Measurements from ENCODE around the gene GNA14. TPM values are rescaled to one million over a fixed set of nuclear protein-coding genes. Genes with fewer than 3 reads are reported as not detected.

The GNA14 gene
- polyA plus RNA-seq, 3 donors = 0.04 TPM; not detected in 2

- Histone ChIP-seq H3K9me3 (replicated peaks in 1 of 2; ENCODE audit: control insufficient read depth in 1 of 2, insufficient read depth in 1 of 2, low read length in 2 of 2) (no peaks in the 10 kb centered on the region), H3K4me1 (ENCODE audit: control insufficient read depth in 1 of 2, insufficient read depth in 2 of 2, low read length in 2 of 2) (no peaks in the 10 kb centered on the region), H3K27ac (ENCODE audit: low read depth in 1 of 2, low read length in 2 of 2) (no peak overlapping the region), H3K27me3 (ENCODE audit: control insufficient read depth in 2 of 2, insufficient read depth in 2 of 2, low read length in 2 of 2) (no peaks in the 10 kb centered on the region), H3K36me3 (replicated peaks in 1 of 2; ENCODE audit: control insufficient read depth in 1 of 2, insufficient read depth in 2 of 2, low read length in 2 of 2) (no peaks in the 10 kb centered on the region), H3K79me2 (ENCODE audit: insufficient read depth, low read length) (no peaks in the 10 kb centered on the region), H2AFZ (ENCODE audit: insufficient read depth, low read depth, low read length, poor library complexity, severe bottlenecking) (no peak overlapping the region), H3K9ac (ENCODE audit: insufficient read depth, low read length, poor library complexity, severe bottlenecking) (no peak overlapping the region), H3K4me2 (replicated peaks; ENCODE audit: extremely low read depth, low read length, poor library complexity, severe bottlenecking) (no peak overlapping the region), H3K4me3 (replicated peaks in 1 of 3; ENCODE audit: low read depth in 2 of 3, low read length in 3 of 3) (no peak overlapping the region), H4K20me1 (ENCODE audit: insufficient read depth, low read length) (no peaks in the 10 kb centered on the region)
- Mint-ChIP-seq H3K4me1 (no peaks in the 10 kb centered on the region), H3K36me3 (no peaks in the 10 kb centered on the region), H3K27ac (no peak overlapping the region), H3K27me3 (ENCODE audit: low read depth in 3 of 3) (peaks cover 0 to 4% (median 1%) of the 10 kb centered on the region in 3 donors), H3K9me3 (peaks cover 0 to 3% (median 0%) of the 10 kb centered on the region in 7 donors), H3K4me3 (no peak overlapping the region)
- WGBS (ENCODE audit: insufficient coverage) = no CpG with 5 or more reads among the region's 2 CpGs
- TF ChIP-seq, protein P1, sequence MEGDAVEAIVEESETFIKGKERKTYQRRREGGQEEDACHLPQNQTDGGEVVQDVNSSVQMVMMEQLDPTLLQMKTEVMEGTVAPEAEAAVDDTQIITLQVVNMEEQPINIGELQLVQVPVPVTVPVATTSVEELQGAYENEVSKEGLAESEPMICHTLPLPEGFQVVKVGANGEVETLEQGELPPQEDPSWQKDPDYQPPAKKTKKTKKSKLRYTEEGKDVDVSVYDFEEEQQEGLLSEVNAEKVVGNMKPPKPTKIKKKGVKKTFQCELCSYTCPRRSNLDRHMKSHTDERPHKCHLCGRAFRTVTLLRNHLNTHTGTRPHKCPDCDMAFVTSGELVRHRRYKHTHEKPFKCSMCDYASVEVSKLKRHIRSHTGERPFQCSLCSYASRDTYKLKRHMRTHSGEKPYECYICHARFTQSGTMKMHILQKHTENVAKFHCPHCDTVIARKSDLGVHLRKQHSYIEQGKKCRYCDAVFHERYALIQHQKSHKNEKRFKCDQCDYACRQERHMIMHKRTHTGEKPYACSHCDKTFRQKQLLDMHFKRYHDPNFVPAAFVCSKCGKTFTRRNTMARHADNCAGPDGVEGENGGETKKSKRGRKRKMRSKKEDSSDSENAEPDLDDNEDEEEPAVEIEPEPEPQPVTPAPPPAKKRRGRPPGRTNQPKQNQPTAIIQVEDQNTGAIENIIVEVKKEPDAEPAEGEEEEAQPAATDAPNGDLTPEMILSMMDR (IDR thresholded peaks at IDR 0.05) = no peak
- intact Hi-C loops (cut with micrococcal nuclease) = no loop called here
- no peak for DNase-seq
These were observed 41.6 kb downstream of the GNA14 start for GRCh38 chr9:77606526-77606925.

DNA sequence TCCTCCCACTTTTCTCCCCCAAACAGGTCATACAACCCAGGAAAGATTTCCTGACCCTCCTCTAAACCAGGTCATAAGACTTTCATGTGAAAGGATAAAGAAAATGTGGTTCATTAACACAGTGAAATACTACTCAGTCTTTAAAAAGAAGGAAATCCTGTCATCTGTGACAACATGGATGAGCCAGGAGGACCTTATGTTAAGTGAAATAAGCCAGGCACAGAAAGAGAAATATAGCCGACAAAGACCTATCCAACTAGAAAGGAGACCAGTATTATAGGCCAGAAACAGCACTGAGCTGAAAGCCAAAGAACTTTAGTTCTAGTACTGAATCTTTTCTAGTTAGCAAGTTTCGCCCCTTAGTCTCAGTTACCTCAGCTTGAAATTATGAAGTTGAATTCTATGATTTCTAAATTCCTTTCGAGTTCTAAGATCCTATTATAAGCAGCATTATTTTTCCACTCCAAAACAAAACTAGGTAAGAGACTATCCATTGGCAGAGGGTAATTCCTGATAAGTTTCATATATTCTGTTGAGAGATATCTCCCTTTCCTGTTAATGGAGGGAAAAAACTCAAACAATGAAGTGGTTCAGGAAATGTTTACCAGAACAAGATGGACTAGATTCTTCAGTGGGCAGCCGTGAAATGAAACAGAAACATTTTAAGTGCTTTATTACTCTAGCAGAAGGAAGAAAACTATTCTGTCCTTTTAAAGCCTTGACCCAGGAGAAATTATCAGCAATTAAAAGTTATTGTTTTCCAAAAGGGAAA, 42.5 kb downstream of the GNA14 start:
- no peaks in the 10 kb centered on the region for H3K4me1 ChIP-seq (ENCODE audit: control insufficient read depth in 1 of 2, insufficient read depth in 2 of 2, low read length in 2 of 2)
- no peaks in the 10 kb centered on the region for H3K4me1 Mint-ChIP-seq
- no peaks in the 10 kb centered on the region for H3K36me3 ChIP-seq (replicated peaks in 1 of 2; ENCODE audit: control insufficient read depth in 1 of 2, insufficient read depth in 2 of 2, low read length in 2 of 2)
- TF ChIP-seq, protein P1 (IDR thresholded peaks at IDR 0.05) = no peak
- H3K36me3 Mint-ChIP-seq = no peaks in the 10 kb centered on the region
- H4K20me1 ChIP-seq (ENCODE audit: insufficient read depth, low read length) = no peaks in the 10 kb centered on the region
- H3K79me2 ChIP-seq (ENCODE audit: insufficient read depth, low read length) = no peaks in the 10 kb centered on the region
- peak overlapping the region in 1 of 7 donors; percentile 13 for H3K27ac Mint-ChIP-seq
- intact Hi-C loops (cut with micrococcal nuclease) = no loop called here
- no peak overlapping the region for H3K27ac ChIP-seq (ENCODE audit: low read depth in 1 of 2, low read length in 2 of 2)
- H3K9me3 ChIP-seq (replicated peaks in 1 of 2; ENCODE audit: control insufficient read depth in 1 of 2, insufficient read depth in 1 of 2, low read length in 2 of 2) = no peaks in the 10 kb centered on the region
- no peaks in the 10 kb centered on the region for H3K27me3 ChIP-seq (ENCODE audit: control insufficient read depth in 2 of 2, insufficient read depth in 2 of 2, low read length in 2 of 2)
- H3K27me3 Mint-ChIP-seq (ENCODE audit: low read depth in 3 of 3) = peaks cover under 1 to 4% (median 1%) of the 10 kb centered on the region in 3 donors
- no peak overlapping the region for H3K4me3 ChIP-seq (replicated peaks in 1 of 3; ENCODE audit: low read depth in 2 of 3, low read length in 3 of 3)
- no peak overlapping the region for H3K9ac ChIP-seq (ENCODE audit: insufficient read depth, low read length, poor library complexity, severe bottlenecking)
- no peak overlapping the region for H3K4me3 Mint-ChIP-seq
- no peak for DNase-seq
- no peak overlapping the region for H3K4me2 ChIP-seq (replicated peaks; ENCODE audit: extremely low read depth, low read length, poor library complexity, severe bottlenecking)
- WGBS (ENCODE audit: insufficient coverage) = 100% methylated on average over 1 of the region's 4 CpGs
- no peak overlapping the region for H2AFZ ChIP-seq (ENCODE audit: insufficient read depth, low read depth, low read length, poor library complexity, severe bottlenecking)
- H3K9me3 Mint-ChIP-seq = peaks cover 0 to 7% (median 2%) of the 10 kb centered on the region in 7 donors
